Liver (tissue), 9 donors: ENCODE measurements around the gene SEPSECS. TPM values are rescaled to one million over a fixed set of nuclear protein-coding genes. Genes with fewer than 3 reads are reported as not detected.

Experiments used
- DNase-seq: peaks from one replicate; pipeline ENCODE4 v3.0.0-alpha.2; 2017; ENCODE audit warnings: low spot score
- H3K27ac ChIP-seq, 2 donors: one replicate each; pipeline ENCODE4 v1.7.0; 2013; ENCODE audit warnings: inconsistent platforms in 2 of 2, low read length in 2 of 2, control low read depth in 1 of 2, low read depth in 1 of 2, mild to moderate bottlenecking in 1 of 2
- H3K27me3 ChIP-seq, 4 donors: one replicate each; pipeline versions ENCODE4 v1.6.1 to v1.7.0; 2013; ENCODE audit warnings: low read length in 3 of 4, inconsistent platforms in 1 of 4, mild to moderate bottlenecking in 1 of 4, moderate library complexity in 1 of 4; ENCODE audit not compliant: control insufficient read depth in 4 of 4, insufficient read depth in 4 of 4
- H3K36me3 ChIP-seq, 4 donors: one replicate each; pipeline versions ENCODE4 v1.6.1 to v1.7.0; 2013; ENCODE audit warnings: low read length in 3 of 4, mild to moderate bottlenecking in 3 of 4, low read depth in 1 of 4, moderate library complexity in 1 of 4; ENCODE audit not compliant: control insufficient read depth in 4 of 4, insufficient read depth in 3 of 4
- H3K4me1 ChIP-seq, 4 donors: one replicate each; pipeline versions ENCODE4 v1.6.1 to v1.7.0; 2013; ENCODE audit warnings: low read length in 3 of 4, mild to moderate bottlenecking in 3 of 4, moderate library complexity in 1 of 4; ENCODE audit not compliant: control insufficient read depth in 4 of 4, insufficient read depth in 4 of 4
- H3K4me3 ChIP-seq, 3 donors: one replicate each; pipeline versions ENCODE4 v1.6.1 to v1.7.0; 2013; ENCODE audit warnings: low read length in 3 of 3, control low read depth in 1 of 3, low read depth in 1 of 3, mild to moderate bottlenecking in 1 of 3
- H3K9ac ChIP-seq, 2 donors: one replicate each; pipeline ENCODE4 v1.7.0; 2013; ENCODE audit warnings: low read length in 2 of 2, mild to moderate bottlenecking in 2 of 2, moderate library complexity in 2 of 2, control low read depth in 1 of 2, low read depth in 1 of 2
- H3K9me3 ChIP-seq, 4 donors: one replicate each; pipeline versions ENCODE4 v1.6.1 to v1.7.0; 2013; ENCODE audit warnings: low read length in 3 of 4; ENCODE audit not compliant: control insufficient read depth in 4 of 4
- EGR1 ChIP-seq, 2 donors: IDR thresholded peaks; 2 replicates each; pipeline ENCODE4 v1.6.1; 2016 to 2018; ENCODE audit warnings: antibody characterized with exemption in 2 of 2, low read depth in 2 of 2
- FOXA1 ChIP-seq: IDR thresholded peaks from 2 replicates; pipeline ENCODE4 v1.6.1; 2016; ENCODE audit warnings: antibody characterized with exemption
- FOXA2 ChIP-seq: IDR thresholded peaks from 2 replicates; pipeline ENCODE4 v1.6.1; 2016; ENCODE audit warnings: antibody characterized with exemption
- GABPA ChIP-seq, 2 donors: IDR thresholded peaks in 1 of 2; conservative IDR thresholded peaks in 1 of 2; 2 replicates each; pipeline ENCODE4 v1.6.1; 2016; ENCODE audit warnings: antibody characterized with exemption in 2 of 2, mild to moderate bottlenecking in 1 of 2, moderate library complexity in 1 of 2
- HNF4A ChIP-seq, 2 donors: conservative IDR thresholded peaks; 2 replicates each; pipeline ENCODE4 v1.6.1; 2016; ENCODE audit warnings: antibody characterized with exemption in 2 of 2, mild to moderate bottlenecking in 2 of 2
- HNF4G ChIP-seq: IDR thresholded peaks from 2 replicates; pipeline ENCODE4 v1.6.1; 2016; ENCODE audit warnings: antibody characterized with exemption
- JUND ChIP-seq, 2 donors: IDR thresholded peaks; 2 replicates each; pipeline ENCODE4 v1.6.1; 2016; ENCODE audit warnings: antibody characterized with exemption in 2 of 2
- NR2F2 ChIP-seq: IDR thresholded peaks from 2 replicates; pipeline ENCODE4 v1.6.1; 2016; ENCODE audit warnings: antibody characterized with exemption
- RAD21 ChIP-seq, 2 donors: IDR thresholded peaks; 2 replicates each; pipeline ENCODE4 v1.6.1; 2016; ENCODE audit warnings: antibody characterized with exemption in 2 of 2, mild to moderate bottlenecking in 2 of 2
- RXRA ChIP-seq, 2 donors: IDR thresholded peaks; 2 replicates each; pipeline ENCODE4 v1.6.1; 2017 to 2018; ENCODE audit warnings: antibody characterized with exemption in 2 of 2, mild to moderate bottlenecking in 1 of 2
- SP1 ChIP-seq: IDR thresholded peaks from 2 replicates; pipeline ENCODE4 v1.6.1; 2018; ENCODE audit warnings: antibody characterized with exemption, mild to moderate bottlenecking
- TAF1 ChIP-seq: conservative IDR thresholded peaks from 2 replicates; pipeline ENCODE4 v1.6.1; 2016; ENCODE audit warnings: antibody characterized with exemption, mild to moderate bottlenecking
- YY1 ChIP-seq: IDR thresholded peaks from 2 replicates; pipeline ENCODE4 v1.6.1; 2016; ENCODE audit warnings: antibody characterized with exemption, mild to moderate bottlenecking
- WGBS: extraction: QIAGEN DNeasy Blood & Tissue Kit; methylation state at CpG from one replicate; pipeline ENCODE4 v1.1.7; 2013; 5-methylcytosine and 5-hydroxymethylcytosine counted together
- polyA plus RNA-seq, 2 donors: library from polyadenylated mRNA; stranded (reverse) in 1 of 2; unstranded in 1 of 2; fragments of 200-250 nt in 1 of 2; fragments of >200 nt in 1 of 2; fragmentation: Nextera tagmentation in 1 of 2; extraction: Ambion mirVana in 1 of 2; gene quantifications; one replicate each; pipeline versions ENCODE4 v1.2.1 to v1.2.3, GENCODE V29; 2013 to 2015
- total RNA-seq, 2 donors: library from RNA; depleted of rRNA; stranded (reverse); fragments of >200 nt; gene quantifications; one replicate each; pipeline ENCODE4 v1.2.3, GENCODE V29; 2014
- TF ChIP-seq, protein P1 (sequence below): IDR thresholded peaks from 2 replicates; pipeline ENCODE4 v1.6.1; 2016; ENCODE audit warnings: antibody characterized with exemption
- TF ChIP-seq, protein P2 (sequence below): IDR thresholded peaks from 2 replicates; pipeline ENCODE4 v1.6.1; 2016; ENCODE audit warnings: antibody characterized with exemption
- TF ChIP-seq, protein P3 (sequence below): fragments of 150-350 bp; IDR thresholded peaks from 2 replicates; pipeline ENCODE4 v1.5.1; 2017; ENCODE audit warnings: improper control_type of control experiment, low read depth, low read length; ENCODE audit not compliant: missing input control
- TF ChIP-seq, protein P4 (sequence below): IDR thresholded peaks from 2 replicates; pipeline ENCODE4 v1.6.1; 2016; ENCODE audit warnings: antibody characterized with exemption
- TF ChIP-seq, protein P5 (sequence below): IDR thresholded peaks from 2 replicates; pipeline ENCODE4 v1.6.1; 2016; ENCODE audit warnings: antibody characterized with exemption, mild to moderate bottlenecking
- donor health status: healthy.
- donor health status: healthy.
- donor health status: healthy.
- donor health status: healthy.
- donor health status: healthy.

SEPSECS gene
- total and polyA plus RNA-seq, 4 donors: 10.3 to 31.7 (median 13.2) TPM

DNA sequence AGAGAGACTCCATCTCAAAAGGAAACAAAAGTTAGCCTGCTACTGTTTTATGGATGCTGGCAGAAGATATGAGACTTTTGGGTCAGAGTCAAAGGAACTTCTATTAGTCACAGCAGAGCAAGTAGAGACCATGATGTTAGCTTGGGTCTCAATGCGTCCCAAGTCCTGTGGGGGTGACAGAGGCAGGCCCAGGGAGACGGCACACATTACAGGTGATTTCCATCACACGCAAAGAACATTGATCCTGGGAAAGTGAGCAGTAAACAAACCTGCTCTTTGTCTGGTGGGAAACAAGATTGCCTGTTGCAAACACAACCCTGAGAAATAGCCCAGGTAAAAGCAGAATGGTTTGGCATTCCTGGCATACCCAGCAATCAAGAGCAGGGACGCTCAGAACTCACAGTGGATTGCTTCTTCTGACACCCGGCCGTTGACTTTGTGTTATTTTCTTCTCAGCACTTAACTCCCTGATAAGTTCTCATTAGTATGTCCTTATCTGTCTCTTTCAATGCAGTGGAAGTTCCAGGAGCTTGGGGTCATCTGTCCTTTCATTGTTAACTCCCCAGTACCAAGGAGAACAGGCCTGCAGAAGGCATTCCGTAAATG lies 78.3 kb downstream of the SEPSECS start:
- Histone ChIP-seq H3K9ac (no peak overlapping the region), H3K4me3 (no peak overlapping the region), H3K27me3 (no peaks in the 10 kb centered on the region), H3K27ac (no peak overlapping the region), H3K36me3 (no peaks in the 10 kb centered on the region), H3K9me3 (no peaks in the 10 kb centered on the region), H3K4me1 (no peaks in the 10 kb centered on the region)
- 59% methylated on average over 7 of the region's 7 CpGs for WGBS
- DNase-seq: no peak
- TF ChIP-seq, protein P1, sequence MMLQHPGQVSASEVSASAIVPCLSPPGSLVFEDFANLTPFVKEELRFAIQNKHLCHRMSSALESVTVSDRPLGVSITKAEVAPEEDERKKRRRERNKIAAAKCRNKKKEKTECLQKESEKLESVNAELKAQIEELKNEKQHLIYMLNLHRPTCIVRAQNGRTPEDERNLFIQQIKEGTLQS: no peak
- TF ChIP-seq JUND (IDR thresholded peaks at IDR 0.05) (no peak), EGR1 (IDR thresholded peaks at IDR 0.05; ENCODE audit: low read depth in 2 of 2) (no peak), TAF1 (no peak), GABPA (IDR thresholded peaks at IDR 0.05 in 1 of 2, conservative IDR thresholded peaks at IDR 0.05 in 1 of 2) (no peak), HNF4G (no peak), HNF4A (conservative IDR thresholded peaks at IDR 0.05) (no peak)

DNA sequence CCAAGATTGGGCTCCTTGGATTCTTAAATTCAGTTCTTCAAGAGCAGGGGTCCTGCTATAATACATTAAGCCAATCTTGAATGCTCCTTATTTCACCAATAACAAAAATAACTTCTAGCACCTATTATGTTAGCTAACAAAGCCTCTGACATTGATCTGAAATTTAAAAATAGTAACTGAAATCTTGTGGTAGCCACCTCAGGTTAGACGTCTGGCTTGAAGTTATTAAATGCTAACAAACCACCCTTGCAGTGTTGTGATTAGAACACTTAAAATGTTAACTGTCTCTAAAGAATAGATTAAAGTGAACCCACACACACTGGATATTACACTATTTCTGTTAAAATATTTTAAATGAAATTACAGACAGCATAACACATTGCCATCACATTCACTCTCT lies 79.7 kb downstream of the SEPSECS start:
- TF ChIP-seq HNF4G: no peak
- TF ChIP-seq, protein P2, sequence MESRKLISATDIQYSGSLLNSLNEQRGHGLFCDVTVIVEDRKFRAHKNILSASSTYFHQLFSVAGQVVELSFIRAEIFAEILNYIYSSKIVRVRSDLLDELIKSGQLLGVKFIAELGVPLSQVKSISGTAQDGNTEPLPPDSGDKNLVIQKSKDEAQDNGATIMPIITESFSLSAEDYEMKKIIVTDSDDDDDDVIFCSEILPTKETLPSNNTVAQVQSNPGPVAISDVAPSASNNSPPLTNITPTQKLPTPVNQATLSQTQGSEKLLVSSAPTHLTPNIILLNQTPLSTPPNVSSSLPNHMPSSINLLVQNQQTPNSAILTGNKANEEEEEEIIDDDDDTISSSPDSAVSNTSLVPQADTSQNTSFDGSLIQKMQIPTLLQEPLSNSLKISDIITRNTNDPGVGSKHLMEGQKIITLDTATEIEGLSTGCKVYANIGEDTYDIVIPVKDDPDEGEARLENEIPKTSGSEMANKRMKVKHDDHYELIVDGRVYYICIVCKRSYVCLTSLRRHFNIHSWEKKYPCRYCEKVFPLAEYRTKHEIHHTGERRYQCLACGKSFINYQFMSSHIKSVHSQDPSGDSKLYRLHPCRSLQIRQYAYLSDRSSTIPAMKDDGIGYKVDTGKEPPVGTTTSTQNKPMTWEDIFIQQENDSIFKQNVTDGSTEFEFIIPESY: no peak
- TF ChIP-seq RAD21 (IDR thresholded peaks at IDR 0.05): no peak
- no peak for TF ChIP-seq YY1
- TF ChIP-seq SP1: no peak
- TF ChIP-seq FOXA2: no peak
- no peak for TF ChIP-seq HNF4A (conservative IDR thresholded peaks at IDR 0.05)
- TF ChIP-seq NR2F2: no peak
- TF ChIP-seq, protein P1: no peak
- no peak for TF ChIP-seq GABPA (IDR thresholded peaks at IDR 0.05 in 1 of 2, conservative IDR thresholded peaks at IDR 0.05 in 1 of 2)
- no peak for TF ChIP-seq EGR1 (IDR thresholded peaks at IDR 0.05; ENCODE audit: low read depth in 2 of 2)
- TF ChIP-seq, protein P3, sequence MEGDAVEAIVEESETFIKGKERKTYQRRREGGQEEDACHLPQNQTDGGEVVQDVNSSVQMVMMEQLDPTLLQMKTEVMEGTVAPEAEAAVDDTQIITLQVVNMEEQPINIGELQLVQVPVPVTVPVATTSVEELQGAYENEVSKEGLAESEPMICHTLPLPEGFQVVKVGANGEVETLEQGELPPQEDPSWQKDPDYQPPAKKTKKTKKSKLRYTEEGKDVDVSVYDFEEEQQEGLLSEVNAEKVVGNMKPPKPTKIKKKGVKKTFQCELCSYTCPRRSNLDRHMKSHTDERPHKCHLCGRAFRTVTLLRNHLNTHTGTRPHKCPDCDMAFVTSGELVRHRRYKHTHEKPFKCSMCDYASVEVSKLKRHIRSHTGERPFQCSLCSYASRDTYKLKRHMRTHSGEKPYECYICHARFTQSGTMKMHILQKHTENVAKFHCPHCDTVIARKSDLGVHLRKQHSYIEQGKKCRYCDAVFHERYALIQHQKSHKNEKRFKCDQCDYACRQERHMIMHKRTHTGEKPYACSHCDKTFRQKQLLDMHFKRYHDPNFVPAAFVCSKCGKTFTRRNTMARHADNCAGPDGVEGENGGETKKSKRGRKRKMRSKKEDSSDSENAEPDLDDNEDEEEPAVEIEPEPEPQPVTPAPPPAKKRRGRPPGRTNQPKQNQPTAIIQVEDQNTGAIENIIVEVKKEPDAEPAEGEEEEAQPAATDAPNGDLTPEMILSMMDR: no peak
- TF ChIP-seq, protein P4, sequence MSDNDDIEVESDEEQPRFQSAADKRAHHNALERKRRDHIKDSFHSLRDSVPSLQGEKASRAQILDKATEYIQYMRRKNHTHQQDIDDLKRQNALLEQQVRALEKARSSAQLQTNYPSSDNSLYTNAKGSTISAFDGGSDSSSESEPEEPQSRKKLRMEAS: no peak
- TF ChIP-seq RXRA (IDR thresholded peaks at IDR 0.05): no peak
- no peak for TF ChIP-seq JUND (IDR thresholded peaks at IDR 0.05)
- TF ChIP-seq TAF1: no peak
- TF ChIP-seq, protein P5, sequence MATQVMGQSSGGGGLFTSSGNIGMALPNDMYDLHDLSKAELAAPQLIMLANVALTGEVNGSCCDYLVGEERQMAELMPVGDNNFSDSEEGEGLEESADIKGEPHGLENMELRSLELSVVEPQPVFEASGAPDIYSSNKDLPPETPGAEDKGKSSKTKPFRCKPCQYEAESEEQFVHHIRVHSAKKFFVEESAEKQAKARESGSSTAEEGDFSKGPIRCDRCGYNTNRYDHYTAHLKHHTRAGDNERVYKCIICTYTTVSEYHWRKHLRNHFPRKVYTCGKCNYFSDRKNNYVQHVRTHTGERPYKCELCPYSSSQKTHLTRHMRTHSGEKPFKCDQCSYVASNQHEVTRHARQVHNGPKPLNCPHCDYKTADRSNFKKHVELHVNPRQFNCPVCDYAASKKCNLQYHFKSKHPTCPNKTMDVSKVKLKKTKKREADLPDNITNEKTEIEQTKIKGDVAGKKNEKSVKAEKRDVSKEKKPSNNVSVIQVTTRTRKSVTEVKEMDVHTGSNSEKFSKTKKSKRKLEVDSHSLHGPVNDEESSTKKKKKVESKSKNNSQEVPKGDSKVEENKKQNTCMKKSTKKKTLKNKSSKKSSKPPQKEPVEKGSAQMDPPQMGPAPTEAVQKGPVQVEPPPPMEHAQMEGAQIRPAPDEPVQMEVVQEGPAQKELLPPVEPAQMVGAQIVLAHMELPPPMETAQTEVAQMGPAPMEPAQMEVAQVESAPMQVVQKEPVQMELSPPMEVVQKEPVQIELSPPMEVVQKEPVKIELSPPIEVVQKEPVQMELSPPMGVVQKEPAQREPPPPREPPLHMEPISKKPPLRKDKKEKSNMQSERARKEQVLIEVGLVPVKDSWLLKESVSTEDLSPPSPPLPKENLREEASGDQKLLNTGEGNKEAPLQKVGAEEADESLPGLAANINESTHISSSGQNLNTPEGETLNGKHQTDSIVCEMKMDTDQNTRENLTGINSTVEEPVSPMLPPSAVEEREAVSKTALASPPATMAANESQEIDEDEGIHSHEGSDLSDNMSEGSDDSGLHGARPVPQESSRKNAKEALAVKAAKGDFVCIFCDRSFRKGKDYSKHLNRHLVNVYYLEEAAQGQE: no peak
- no peak for TF ChIP-seq FOXA1
- 82% methylated on average over 1 of the region's 1 CpG for WGBS
- Histone ChIP-seq H3K4me3 (no peak overlapping the region), H3K9me3 (no peaks in the 10 kb centered on the region), H3K36me3 (no peaks in the 10 kb centered on the region), H3K27ac (no peak overlapping the region), H3K27me3 (no peaks in the 10 kb centered on the region), H3K4me1 (no peaks in the 10 kb centered on the region), H3K9ac (no peak overlapping the region)
- DNase-seq: no peak
